Spleen (tissue), 7 donors: ENCODE data around the gene PSMC2.

Experiments
- CTCF ChIP-seq, 11 experiments: fragments of 200-600 bp in 7 of 11; fragments of 450-650 bp in 4 of 11; sonication (generic) in 4 of 11; IDR thresholded peaks in 8 of 11; conservative IDR thresholded peaks in 3 of 11; 1 replicate in 7 of 11; 2 replicates in 4 of 11; pipeline versions ENCODE4 v1.4.0 to v1.8.0; 2016 to 2021; ENCODE audit warnings: antibody characterized with exemption in 11 of 11, inconsistent platforms in 4 of 11, mild to moderate bottlenecking in 1 of 11
- POLR2A ChIP-seq, 3 donors: fragments of 450-650 bp; IDR thresholded peaks; one replicate each; pipeline ENCODE4 v1.5.1; 2017; ENCODE audit warnings: antibody characterized with exemption in 3 of 3, mild to moderate bottlenecking in 1 of 3
- donor health status: DM: no; HTN: no; CAD: no; lungs with moderate emphysema.
- donor health status: DM: no; HTN: no; CAD: no.
- donor health status: DM: no; HTN: no; CAD: no.

DNA sequence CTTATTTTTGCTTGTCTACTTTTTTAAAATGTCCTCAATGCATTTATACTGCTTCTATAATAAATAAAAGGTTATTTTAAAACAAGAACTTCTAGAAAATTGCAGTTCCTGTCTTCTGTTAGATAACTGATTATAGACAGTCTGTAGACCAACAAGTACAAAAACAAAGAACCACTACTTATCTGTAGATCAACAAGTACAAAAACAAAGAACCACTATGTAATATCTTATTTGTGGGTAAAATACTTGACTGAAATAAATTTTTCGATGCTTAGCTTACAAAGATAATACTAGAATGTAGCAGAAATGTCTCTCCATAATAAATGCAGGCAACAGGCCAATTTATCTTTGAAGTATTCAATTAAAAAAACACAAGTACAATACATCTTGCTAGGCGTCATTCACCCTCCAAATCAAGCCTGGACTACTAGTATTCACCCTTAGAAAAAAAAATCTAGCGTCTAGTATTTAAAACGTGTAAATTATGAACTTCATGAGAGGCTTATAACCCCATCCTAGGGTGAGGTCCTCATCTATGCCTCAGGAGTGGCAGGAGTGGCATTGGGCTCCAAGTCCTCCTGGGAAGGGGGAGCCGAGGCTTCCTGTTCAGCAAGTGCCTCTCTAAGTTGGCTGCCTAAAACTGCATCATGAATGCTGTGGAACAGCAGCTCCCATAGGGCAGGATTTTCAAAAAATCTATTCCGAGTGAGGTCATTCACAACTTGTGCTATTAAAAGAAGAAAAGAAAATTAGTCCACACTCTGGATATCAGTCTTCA is 26.6 kb downstream of the PSMC2 start:
- TF ChIP-seq CTCF (IDR thresholded peaks at IDR 0.05 in 8 of 11, conservative IDR thresholded peaks at IDR 0.05 in 3 of 11), result no peak
- no peak for TF ChIP-seq POLR2A (IDR thresholded peaks at IDR 0.05)
